ENCODE measurements around the gene RTP4.
"Not testable (repeated sequence)": the region's sequence is repeated elsewhere in the genome, so short reads cannot be mapped to it uniquely, and the experiment has no call there.

Gene RTP4

GRCh38 chr3:187369089-187369447 is 883 bp downstream of the RTP4 start:
- no peak for DNase-seq (ENCODE audit: low read depth, low spot score)

DNA sequence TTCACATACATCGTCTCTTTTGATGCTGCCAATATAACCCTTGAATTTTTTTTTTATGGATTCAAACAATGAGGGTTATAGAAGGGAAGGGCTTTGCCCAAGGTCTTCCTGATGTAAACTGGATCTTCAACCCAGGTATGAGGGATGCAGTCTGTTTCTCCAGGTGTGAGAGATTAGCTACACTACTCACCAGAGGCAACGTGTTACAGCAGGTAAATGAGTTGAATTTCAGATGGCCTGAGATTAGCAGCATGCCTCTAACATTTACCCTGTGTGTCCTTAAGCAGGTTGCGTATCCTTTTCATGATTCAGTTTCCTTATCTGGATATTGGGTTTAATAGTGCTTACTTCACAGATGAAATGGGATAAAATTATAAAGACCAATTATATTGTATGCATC is 1.9 kb downstream of the RTP4 start:
- DNase-seq (ENCODE audit: low read depth, low spot score) = no peak

DNA sequence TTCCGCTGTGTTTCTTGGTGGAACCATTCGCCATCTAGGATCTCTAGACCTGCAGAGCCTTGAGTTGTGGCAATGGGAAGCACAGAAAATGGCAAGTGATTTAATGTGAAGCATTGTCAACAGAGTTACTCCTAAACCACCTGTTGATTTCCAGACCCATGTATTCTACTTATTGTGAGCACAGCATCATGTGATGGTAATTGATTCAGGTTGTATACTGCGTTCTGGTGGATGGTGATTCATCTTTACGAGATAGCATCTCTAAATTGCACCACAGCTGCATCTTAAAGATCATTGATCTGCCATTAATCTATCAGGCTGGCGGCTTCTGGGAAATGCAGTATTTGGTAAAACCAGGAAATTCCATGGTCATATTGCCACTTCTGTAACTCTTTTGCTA is 7.4 kb downstream of the RTP4 start:
- no peak for DNase-seq (ENCODE audit: low read depth, low spot score)

GRCh38 chr3:187377842-187378241 is 9.7 kb downstream of the RTP4 start:
- DNase-seq (ENCODE audit: low read depth, low spot score) = no peak

GRCh38 chr3:187382609-187383151 is 14.5 kb downstream of the RTP4 start:
- no peak for DNase-seq (ENCODE audit: low read depth, low spot score)

DNA sequence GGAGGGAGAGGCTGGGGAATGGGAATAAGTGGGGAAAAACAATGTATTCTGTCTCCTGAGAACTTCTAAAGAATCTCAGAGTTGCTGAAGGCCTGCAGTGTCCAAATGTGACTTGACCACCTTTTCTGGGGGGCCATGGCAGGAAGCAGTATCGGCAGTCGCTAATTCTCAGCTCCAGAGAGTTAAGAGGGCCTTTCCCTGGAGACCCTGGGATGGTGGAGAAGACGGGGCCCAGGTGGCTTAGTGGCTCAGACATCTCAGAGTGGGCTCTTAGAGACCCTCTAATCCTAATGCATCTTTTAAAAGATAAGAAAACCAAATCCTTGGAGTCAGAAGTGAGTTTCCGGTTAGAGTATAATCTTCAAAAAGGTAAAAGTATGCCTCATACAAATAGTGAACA is 15.1 kb downstream of the RTP4 start:
- no peak for DNase-seq (ENCODE audit: low read depth, low spot score)

GRCh38 chr3:187385296-187385695 is 17.1 kb downstream of the RTP4 start:
- DNase-seq (ENCODE audit: low read depth, low spot score) = no peak

- DNase-seq (ENCODE audit: low read depth, low spot score) = no peak
Measured at GRCh38 chr3:187396661-187397060, 28.5 kb downstream of the RTP4 start.

- DNase-seq (ENCODE audit: low read depth, low spot score) = no peak
Measured at GRCh38 chr3:187398955-187399354, 30.8 kb downstream of the RTP4 start.

DNA sequence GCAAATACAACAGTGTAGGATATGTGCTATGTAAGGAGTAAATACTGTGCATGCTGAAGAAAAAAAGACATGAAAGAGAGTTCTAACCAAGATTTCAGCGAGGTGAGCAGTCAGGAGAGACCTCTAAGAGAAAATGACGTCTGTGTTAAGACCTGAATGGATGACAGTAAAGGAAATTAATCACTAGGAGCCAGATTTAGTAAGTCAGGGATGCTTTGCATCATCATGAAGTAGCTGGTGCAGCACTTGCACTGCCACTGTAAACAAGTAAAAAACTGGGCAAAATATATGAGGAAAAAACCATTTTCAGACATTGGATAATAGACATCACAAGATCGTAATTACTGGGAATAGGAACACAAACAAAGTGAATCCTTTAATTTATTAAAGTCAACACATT is 32.6 kb downstream of the RTP4 start:
- DNase-seq (ENCODE audit: low read depth, low spot score) = no peak

DNA sequence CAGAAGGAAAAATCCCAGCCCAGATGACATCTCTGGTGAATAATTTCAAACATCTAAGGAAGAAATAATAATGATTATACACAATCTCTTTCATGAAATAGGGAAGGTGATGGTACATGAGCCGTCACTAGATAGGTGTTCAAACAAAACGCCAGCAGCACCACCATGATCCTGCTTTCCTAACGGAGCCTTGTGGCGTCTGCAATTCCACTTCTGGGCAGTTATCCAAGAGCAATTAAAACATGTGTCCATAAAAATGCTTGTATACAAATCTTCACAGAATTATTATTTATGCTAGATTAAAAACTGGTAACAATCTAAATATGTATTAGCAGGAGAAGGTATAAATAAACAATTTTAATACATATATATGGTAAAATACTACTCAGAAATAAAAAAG is 33.7 kb downstream of the RTP4 start:
- DNase-seq (ENCODE audit: low read depth, low spot score) = no peak

DNA sequence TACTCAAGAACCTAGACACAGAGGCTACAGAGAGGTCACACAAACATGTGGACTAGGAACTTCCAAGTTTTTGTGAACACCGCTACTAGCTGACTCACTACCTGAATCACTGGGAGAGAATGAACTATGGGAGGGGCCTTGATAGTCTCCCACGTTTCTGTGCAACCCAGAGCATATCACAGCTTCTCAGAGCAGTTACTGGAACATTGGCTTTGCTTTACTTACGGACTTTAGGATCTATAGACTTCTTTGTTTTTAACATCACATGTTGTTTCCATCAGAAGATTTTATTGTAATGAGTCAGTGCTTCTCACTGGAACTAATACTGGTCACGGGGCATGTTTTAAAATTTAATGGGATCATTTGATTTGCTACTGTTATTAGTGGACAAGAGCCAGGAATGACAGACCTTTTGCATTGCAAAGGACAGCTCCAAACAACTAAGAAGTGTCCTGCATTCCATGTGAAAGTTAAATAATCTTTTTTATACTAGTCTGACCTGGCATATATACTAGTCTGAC is 35.6 kb downstream of the RTP4 start:
- no peak for DNase-seq (ENCODE audit: low read depth, low spot score)

GRCh38 chr3:187406927-187407326 is 38.7 kb downstream of the RTP4 start:
- no peak for DNase-seq (ENCODE audit: low read depth, low spot score)

GRCh38 chr3:187411991-187412781 is 44.0 kb downstream of the RTP4 start:
- DNase-seq (ENCODE audit: low read depth, low spot score) = not testable (repeated sequence)

All from iPS DF 19.7 (cell line).